HG03025 (cell line): ENCODE results near the gene GRM4.

Source experiments
- ATAC-seq: cut with Tn5 transposase; IDR thresholded peaks from one replicate; pipeline ENCODE4 v1.9.1; 2021; ENCODE audit warnings: mild to moderate bottlenecking, moderate library complexity; ENCODE audit not compliant: unreplicated experiment, low FRiP score

GRM4 gene

DNA sequence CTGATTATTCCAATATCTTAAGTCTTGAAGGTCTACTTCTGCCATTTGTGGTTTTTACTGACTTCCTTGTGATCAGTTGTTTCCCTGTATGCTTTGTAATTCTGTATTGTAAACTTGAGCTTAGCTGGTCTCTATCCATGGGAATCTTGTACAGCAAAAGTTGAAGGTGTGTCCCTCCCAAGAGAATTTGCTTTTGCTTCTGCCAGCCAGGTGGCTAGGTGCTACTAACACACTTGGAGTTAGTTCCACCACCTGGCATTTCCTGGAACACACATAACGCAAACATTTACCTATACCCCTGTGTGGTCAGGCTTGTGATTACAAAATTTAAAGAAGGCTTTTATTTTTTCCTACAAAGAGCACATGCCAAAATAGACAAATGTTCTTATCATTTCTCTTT is 141.2 kb downstream of the GRM4 start:
- no peak for ATAC-seq

DNA sequence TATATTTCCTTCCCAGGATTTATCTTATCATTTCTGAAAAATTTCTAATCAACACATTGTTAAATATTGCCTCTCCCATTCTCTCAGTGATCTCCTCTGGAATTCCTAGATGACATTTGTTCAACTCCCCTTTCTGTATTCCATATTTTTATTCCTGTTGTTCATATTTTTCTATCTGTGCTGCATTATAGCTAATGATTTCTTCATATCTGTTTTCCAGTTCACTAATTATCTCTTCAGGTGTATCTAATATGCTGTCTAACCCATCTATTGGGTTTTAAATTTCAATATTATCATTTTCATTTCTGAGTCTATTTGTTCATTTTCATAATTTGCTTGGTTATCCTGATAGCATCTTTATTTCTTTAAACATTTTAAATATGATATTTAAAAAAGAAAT is 141.9 kb downstream of the GRM4 start:
- ATAC-seq: no peak

DNA sequence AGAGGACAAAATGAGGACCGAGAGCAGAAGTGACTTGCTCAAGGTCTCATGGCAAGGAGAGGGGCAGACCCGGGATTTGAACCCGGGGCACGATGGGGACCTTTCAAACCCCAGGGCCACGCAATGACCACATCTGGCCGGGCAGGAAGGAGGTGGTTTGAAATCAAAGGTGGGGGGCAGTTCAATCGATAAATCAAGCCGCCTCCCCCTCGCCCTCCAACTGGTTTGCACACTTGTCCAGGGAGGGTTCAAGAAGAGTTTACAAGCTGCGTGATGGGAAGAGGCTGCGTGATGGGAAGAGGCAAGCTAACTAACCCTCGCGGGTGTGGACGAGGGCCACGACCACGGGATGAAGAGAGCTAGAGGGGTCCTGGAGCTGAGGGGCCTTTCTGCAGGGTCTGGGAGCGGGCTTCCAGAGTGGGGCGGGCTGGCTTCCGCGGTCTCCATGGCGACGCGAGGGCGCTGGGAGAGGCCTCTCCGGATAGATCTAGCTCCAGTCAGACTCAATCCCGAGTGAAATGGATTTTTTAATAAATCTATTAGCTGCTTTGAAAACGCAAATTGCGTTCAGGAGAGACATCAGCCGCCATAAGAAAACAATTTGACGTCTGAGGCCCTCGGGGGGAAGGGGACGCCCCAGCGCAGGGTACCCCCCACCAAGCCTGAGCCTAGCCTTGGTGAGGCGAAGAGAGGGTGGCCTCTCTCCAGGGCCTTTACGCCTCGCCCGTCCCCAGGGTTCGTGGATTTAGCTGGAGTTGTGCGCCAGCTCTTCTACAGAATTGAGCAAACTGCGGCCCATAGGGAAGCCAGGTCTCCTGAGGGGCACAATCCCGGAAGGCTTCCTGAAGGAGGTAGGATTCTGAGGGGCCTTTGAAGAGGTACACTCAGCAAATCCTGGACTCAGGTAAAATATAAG is 143.9 kb downstream of the GRM4 start:
- no peak for ATAC-seq

DNA sequence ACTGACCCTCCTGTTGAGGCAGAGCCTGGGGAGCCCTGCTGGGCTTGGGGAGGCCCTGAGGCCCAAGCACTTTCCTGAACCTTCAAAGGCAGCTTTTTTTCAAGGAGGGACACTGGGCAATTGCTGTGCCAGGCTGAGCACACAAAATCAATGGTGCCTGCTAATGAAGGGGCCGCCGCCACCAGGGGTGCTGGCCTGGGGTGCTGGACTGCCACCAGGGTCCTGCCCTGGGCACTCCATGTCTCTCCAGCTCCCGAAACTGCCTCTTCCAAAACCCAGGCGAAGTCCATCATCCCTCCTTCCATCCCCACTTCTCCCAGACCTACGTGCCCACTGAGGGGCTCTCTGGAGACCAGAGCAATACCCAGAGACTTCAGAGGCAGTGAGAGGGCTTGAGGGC is 145.6 kb downstream of the GRM4 start:
- no peak for ATAC-seq

DNA sequence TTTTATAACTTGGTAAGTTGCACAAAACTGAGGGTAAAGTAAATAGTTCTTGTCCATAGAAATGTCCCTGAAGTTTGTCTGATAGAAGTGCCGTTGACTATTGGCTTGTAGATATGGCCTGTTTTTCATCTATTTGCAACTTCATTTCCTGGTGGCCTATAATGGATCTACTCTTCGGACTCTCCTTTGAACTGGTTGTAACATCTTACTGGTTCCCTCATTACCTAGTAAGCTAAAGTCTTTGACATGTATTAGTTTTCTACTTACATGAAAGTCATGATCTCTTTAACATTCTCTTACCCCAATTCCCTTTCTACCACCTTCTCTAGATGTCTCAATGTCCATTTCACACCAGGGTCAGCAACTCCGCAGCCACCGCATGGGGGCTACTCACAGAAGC is 146.3 kb downstream of the GRM4 start:
- ATAC-seq: no peak

DNA sequence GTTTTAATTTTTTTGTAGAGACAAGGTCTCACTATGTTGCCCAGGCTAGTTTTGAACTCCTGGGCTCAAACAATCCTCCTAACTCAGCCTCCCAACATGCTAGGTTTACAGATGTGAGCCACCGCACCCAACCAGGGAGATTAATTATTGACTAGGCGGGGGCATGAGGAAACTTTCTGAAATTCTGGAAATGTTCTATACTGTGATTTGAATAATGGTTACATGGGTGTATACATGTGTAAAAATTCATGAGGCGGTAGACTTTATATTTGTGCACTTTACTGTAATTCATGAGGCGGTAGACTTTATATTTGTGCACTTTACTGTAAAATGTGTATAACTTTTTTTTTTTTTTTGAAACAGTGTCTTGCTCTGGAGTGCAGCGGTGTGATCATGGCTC is 147.2 kb downstream of the GRM4 start:
- ATAC-seq: no peak

DNA sequence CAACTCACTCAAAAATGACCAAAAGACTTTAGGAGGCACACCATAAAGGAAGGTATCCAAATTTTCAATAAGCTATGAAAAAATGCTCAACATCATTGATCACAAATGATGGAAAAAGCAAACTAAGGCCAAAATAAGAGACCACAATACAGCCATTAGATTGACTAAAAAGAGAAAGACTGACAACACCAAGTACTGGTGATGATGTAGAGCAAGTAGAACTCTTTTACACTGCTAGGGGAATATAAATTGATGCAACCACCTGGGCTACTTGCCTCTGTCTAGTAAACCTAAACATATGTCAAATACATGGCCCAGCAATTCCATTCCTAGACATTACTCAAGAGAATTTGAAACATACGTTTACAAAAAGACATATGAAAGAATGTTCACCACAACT is 148.6 kb downstream of the GRM4 start:
- no peak for ATAC-seq

DNA sequence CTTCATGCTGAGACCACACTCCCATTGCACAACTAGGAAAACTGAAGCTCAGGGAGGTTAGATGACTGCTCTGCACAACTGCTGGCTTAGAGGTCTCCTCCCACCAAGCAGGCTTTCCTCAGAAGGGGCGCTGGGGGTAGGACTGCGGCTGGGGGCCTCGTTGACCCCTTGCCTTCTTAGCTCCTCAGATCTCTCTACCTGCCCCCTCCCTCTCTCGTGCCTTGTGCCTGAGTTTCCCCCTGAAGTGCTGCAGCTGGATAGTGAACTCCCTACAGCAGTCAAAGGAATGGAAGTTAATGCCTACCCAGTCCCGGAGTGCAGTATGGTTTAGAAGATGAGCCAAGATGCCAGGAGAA is 149.8 kb downstream of the GRM4 start:
- no peak for ATAC-seq

DNA sequence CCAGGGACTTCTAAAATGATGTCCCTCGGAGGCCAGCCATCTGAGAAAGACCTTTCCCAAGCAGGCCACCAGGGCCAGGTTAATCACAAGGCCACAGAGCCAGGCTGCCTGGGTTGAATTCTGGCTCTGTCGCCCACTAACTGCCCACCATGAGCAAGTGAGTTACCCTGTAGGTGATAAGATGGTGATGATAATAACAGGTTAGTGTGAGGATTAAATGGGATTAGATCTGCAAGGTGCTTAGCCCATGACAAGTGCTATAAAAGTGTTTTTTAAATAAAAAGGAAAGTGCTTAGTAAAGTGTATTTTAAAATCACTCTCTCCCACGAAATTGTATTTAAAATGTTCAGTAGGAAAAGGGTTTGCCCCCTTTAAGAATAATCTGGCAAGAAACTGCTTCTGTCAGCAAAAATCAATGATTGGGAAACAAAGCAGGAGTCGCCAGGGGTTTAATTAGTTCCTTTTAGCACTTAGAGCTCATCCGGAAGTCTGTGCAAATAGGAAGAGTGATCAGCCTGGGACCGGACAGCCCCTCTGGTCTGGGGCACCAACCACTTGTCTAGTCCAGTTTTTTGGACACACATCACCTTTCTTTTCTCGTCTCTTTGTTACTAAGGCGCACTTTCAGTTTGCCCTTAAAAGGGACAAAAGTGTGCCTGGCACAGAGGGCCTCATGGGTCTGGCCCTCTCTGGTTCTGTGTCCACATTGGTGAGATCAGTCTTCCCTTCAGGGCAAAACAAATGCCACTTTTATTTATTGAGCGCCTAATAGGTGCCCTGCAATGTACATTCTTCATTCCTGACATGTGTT is 150.4 kb downstream of the GRM4 start:
- no peak for ATAC-seq

DNA sequence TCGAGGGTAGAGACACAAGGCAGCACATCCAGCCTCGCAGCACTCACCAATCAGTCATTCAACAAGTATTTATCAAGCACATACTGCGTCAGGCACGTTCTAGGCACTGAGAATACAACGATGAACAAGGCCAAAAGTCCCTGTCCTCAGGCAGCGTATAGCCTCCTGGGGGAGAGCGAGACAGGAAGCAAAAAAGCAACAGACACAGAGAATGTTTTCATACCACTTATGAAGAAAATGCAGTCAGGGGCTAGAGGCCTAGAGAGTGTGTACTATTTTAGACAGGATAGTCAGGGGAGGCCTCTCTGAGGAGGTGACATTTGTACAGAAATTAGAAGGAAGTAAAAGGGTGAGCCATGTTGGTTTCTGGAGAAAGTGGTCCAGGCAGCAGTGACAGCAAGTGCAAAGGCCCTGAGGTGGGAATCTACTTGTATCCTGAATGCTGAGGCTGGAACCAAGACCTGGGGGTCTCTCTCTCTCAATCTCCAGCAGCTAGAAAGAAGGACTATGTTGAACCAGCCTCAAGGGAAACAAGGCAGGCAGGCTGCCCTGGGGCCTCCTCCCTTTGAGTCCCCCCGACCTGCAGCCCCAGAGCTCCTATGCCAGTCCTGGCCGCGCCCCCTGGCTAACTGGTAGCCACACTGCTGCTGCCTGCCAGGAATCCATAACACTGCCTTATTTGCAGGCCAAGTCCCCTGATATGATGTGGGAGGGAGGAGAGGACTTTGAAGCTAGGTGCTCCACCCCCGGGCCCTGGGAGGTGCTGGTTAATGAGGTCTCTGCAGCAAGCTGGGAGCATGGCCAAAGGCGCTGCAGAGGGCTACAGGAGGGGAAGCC is 151.2 kb downstream of the GRM4 start:
- no peak for ATAC-seq

DNA sequence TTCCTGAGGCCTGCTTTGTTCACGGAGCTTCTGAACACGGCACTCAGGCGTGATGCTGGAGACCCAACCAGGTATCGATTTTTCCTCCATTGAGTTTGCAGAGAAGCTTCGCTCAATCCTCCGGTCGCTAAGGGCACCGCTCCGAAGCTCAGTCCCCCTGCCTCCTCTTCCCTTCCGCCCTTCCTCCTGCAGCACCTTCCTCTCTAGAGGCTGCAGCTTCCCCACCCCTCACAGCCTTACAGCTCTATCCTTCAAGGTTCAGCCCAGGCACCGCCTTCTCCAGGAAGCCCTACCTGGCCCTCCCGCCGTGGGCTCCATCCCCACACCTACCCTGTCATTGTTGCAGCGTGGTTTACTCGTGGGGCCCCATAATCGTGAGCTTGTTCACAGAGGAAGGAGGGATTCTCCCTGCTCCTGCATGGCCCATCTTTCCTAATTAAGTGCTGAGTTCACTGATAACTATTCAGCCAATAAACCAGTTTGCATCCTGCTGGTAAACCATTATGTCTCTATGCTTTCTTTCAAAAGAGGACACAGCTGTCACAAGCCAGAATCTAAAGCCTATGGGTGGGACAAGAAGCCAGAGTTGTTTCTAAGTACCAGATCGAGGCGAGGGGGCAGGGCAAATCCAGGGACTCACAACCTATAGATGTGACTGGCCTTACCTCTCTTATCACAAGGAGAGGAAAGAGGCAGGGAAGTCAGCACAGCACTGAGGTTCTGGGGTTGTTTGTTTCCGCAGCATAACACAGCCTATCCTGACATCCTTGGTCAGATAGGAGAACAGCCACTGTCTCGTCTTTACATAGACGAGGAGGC is 152.0 kb downstream of the GRM4 start:
- ATAC-seq: no peak

DNA sequence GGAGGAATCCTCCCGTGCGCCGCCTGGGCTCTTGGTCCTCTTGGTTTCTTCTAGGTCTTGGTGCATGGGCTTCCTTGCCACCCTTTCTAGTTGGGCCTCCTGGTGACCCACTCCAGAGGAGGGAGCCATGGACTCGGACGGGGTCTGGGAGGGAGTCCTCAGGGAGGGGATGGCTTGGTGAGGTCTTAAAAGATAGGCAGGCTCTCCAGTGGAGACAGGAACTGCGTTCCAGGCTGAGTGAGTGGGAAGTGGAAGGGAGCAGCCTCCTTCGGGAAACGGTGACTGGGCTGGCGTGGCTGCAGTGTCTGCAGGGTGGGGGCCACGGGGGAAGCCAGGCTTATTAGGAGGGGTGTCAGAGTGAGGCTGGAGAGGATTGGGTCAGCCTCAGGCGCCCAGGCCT is 152.8 kb downstream of the GRM4 start:
- ATAC-seq: no peak

DNA sequence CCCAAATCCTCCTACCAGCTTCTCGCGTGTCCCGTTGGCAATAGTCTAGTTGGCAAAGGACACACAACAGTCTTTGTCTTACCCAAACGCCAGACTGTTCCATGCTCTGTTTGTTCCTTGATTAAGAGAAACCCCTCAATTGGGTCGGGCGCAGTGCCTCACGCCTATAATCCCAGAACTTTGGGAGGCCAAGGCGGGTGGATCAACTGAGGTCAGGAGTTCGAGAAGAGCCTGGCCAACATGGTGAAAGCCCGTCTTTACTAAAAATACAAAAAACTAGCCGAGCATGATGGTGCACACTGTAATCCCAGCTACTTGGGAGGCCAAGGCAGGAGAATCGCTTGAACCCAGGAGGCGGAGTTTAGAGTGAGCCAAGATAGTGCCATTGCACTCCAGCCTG is 153.7 kb downstream of the GRM4 start:
- ATAC-seq: no peak

DNA sequence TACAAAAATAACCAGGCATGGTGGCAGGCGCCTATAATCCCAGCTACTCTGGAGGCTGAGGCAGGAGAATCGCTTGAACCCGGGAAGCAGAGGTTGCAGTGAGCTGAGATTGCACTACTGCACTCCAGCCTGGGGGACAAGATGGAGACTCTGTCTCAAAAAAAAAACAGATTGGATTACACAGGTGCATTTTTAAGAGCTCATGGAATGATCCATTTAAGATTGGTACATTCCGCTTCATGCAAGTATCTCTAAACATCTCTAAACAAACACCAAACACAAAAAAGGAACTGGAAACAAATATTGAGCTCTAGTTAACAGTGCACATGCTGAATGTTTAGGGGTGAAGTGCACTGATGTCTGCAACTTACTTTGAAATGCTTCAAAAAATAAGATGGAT is 154.3 kb downstream of the GRM4 start:
- ATAC-seq: no peak

DNA sequence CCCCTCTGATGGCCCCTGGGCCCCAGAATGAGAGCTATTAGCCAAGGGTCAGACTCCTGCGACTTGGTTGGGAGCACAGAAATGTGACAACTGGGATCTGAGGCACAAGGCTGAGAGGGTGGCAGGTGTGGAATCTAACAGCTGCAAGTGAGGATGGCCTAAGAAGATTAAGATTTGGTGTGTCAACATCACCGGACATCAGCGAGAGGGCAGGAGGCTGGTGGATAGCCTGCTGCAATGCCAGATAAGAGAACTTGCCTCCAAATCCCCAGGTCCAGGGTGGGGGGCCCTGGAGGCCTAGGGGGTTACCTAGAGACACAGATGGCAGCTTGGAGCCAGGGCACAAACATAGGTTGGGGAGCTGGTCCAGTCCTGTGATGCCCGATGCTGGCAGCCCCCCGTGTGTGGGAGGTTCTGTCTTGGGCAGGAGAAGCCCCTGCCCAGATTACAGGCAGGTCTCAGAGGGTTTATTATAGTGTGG is 155.8 kb downstream of the GRM4 start:
- ATAC-seq: no peak

DNA sequence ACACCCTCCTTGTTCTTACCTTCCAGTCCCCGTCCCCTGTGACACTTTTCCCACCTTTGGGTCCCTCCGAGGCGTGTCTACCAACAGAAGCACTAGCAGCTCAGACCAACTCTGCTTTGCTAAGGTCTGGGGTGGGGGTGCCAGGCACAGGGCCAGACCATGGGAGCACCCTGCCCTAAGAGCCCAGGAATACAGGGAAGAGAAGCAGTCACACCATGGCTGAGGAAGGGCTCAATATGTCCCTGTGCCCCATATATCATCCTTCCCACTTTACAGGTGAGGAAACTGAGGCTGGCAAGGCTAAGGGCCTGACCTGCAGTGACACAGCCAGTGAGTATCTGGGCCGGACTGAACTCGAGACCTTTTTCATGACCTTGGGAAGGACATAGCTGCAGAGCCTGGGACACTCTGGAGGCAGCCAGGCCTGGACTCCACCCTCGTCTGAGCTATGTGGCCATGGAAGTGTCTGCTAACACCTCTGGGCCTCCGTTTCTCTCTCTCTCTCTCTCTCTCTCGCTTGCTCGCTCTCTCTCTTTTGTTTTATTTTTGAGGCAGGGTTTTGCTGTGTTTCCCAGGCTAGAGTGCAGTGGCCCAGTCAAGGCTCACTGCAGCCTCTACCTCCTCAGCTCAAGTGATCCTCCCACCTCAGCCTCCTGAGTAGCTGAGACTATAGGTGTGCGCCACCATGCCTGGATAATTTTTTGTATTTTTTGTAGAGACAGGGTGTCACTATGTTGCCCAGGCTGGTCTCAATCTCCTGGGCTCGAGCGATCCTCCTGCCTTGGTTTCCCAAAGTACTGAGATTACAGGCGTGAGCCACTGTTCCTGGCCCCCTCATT is 156.7 kb downstream of the GRM4 start:
- no peak for ATAC-seq

DNA sequence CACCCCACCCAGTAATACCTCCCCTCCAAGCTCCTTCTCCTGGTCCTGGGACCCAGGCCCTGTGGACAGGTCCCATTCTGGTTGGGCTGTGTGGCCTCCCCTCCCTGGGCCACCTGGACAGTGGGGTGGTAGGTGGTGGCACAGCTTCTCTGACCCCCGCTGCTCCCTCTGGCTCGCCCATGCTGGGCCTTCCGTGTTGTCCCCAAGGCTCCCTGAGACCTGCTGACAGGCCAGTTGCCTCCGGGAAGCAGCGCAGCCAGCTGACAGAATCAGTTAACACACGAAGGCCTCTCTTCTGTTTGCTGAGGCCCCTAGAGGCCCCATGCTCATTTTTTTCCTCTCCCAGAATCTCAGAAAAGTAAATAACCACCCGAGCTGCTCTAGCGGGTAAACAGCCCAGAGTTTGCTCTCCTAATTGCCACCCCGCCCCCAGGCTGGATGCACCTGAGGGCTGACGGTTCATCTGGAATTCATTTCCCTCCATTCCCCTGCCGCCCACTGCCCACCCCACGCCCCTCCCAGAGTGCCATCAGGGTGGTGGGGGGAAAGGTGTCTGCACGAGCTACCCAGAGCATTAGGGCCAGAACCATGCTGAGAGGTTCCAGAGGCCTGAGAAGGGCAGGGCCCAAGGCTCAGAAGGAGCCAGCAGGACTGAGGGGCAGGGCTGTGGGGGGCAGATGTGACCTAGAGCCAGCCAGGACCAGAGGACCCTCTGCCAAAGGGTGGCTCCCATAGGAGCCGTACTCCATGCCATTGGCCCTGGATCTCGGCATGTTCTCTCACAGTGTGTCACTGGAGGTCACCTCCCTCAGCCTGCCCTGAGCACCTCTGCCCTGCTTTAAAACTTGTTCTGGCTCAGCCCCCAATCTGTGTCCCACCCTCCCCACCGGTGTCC is 157.5 kb downstream of the GRM4 start:
- no peak for ATAC-seq

DNA sequence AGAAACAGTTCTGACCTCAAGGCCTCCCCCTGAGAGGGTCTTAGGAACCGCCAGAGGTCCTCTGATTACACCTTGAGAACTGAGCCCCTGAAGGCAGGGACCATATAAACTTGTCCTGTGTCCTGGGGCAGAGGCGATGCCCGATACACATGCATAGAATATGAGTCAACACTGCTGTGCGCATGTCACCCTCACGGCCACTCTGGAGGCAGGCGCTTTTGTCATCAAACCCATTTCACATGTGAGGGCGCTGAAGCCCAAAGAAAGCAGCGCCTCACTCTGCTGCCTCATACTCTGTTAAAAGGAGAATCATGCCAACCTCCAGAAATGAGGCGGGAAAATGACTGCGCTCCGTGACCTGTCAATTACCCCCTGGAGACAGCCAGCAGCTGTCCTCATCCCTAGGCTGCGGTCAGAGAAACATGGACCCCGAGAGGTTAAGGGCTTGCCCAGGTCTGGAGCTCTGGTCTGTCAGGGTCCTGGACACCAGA is 158.3 kb downstream of the GRM4 start:
- no peak for ATAC-seq
